Liver (tissue), 3 donors: Measurements from ENCODE around the gene CIAO3.

Source experiments
- FOXA1 ChIP-seq: IDR thresholded peaks from 2 replicates; pipeline ENCODE4 v1.6.1; 2016; ENCODE audit warnings: antibody characterized with exemption
- GABPA ChIP-seq, 2 donors: IDR thresholded peaks in 1 of 2; conservative IDR thresholded peaks in 1 of 2; 2 replicates each; pipeline ENCODE4 v1.6.1; 2016; ENCODE audit warnings: antibody characterized with exemption in 2 of 2, mild to moderate bottlenecking in 1 of 2, moderate library complexity in 1 of 2
- JUND ChIP-seq, 2 donors: IDR thresholded peaks; 2 replicates each; pipeline ENCODE4 v1.6.1; 2016; ENCODE audit warnings: antibody characterized with exemption in 2 of 2
- TF ChIP-seq, protein P1 (sequence below): IDR thresholded peaks from 2 replicates; pipeline ENCODE4 v1.6.1; 2016; ENCODE audit warnings: antibody characterized with exemption
- TF ChIP-seq, protein P2 (sequence below): fragments of 150-350 bp; IDR thresholded peaks from 2 replicates; pipeline ENCODE4 v1.5.1; 2017; ENCODE audit warnings: improper control_type of control experiment, low read depth, low read length; ENCODE audit not compliant: missing input control
- TF ChIP-seq, protein P3 (sequence below): IDR thresholded peaks from 2 replicates; pipeline ENCODE4 v1.6.1; 2016; ENCODE audit warnings: antibody characterized with exemption, mild to moderate bottlenecking
- donor health status: healthy.
- donor health status: healthy.

DNA sequence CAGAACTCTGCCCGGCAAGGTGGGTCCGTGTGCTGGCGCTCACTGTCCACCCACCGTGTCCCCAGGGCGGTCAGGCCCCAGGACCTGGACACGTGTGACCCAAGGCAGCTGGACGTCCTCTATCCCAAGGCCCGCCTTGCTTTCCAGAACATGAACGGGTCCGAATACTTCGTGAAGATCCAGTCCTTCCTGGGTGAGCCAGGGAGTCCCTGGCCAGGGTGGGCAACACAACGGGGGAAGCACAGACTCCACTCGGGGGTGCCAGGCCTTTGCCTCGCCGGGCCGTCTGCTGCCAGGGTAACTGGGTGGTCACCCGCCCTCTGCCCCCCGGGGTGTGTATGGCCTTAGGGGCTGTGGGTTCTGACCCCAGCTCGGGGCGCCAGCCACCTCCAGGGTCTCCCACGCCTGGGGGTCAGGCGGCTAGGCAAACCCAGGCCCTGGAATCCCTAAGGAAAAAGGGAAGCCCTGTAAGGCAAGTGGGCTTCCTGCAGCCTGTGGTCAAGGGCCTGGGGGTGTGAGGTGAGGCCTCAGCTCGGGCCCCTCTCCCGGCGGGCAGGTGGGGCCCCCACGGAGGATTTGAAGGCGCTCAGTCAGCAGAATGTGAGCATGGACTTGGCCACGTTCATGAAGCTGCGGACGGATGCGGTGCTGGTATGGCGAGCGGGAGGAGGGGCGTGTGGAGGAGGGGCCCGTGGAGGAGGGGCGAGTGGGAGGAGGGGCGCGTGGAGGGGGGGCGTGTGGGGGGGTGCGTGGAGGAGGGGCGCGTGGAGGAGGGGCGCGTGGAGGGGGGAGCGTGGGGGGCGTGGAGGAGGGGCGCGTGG, 26.2 kb upstream of the CIAO3 start:
- TF ChIP-seq, protein P1, sequence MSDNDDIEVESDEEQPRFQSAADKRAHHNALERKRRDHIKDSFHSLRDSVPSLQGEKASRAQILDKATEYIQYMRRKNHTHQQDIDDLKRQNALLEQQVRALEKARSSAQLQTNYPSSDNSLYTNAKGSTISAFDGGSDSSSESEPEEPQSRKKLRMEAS: no peak
- TF ChIP-seq FOXA1 (no peak), GABPA (IDR thresholded peaks at IDR 0.05 in 1 of 2, conservative IDR thresholded peaks at IDR 0.05 in 1 of 2) (no peak), JUND (IDR thresholded peaks at IDR 0.05) (no peak)
- TF ChIP-seq, protein P2, sequence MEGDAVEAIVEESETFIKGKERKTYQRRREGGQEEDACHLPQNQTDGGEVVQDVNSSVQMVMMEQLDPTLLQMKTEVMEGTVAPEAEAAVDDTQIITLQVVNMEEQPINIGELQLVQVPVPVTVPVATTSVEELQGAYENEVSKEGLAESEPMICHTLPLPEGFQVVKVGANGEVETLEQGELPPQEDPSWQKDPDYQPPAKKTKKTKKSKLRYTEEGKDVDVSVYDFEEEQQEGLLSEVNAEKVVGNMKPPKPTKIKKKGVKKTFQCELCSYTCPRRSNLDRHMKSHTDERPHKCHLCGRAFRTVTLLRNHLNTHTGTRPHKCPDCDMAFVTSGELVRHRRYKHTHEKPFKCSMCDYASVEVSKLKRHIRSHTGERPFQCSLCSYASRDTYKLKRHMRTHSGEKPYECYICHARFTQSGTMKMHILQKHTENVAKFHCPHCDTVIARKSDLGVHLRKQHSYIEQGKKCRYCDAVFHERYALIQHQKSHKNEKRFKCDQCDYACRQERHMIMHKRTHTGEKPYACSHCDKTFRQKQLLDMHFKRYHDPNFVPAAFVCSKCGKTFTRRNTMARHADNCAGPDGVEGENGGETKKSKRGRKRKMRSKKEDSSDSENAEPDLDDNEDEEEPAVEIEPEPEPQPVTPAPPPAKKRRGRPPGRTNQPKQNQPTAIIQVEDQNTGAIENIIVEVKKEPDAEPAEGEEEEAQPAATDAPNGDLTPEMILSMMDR: no peak
- TF ChIP-seq, protein P3, sequence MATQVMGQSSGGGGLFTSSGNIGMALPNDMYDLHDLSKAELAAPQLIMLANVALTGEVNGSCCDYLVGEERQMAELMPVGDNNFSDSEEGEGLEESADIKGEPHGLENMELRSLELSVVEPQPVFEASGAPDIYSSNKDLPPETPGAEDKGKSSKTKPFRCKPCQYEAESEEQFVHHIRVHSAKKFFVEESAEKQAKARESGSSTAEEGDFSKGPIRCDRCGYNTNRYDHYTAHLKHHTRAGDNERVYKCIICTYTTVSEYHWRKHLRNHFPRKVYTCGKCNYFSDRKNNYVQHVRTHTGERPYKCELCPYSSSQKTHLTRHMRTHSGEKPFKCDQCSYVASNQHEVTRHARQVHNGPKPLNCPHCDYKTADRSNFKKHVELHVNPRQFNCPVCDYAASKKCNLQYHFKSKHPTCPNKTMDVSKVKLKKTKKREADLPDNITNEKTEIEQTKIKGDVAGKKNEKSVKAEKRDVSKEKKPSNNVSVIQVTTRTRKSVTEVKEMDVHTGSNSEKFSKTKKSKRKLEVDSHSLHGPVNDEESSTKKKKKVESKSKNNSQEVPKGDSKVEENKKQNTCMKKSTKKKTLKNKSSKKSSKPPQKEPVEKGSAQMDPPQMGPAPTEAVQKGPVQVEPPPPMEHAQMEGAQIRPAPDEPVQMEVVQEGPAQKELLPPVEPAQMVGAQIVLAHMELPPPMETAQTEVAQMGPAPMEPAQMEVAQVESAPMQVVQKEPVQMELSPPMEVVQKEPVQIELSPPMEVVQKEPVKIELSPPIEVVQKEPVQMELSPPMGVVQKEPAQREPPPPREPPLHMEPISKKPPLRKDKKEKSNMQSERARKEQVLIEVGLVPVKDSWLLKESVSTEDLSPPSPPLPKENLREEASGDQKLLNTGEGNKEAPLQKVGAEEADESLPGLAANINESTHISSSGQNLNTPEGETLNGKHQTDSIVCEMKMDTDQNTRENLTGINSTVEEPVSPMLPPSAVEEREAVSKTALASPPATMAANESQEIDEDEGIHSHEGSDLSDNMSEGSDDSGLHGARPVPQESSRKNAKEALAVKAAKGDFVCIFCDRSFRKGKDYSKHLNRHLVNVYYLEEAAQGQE: no peak
